D721Med (cell line): ENCODE measurements around the gene GRK1.

ENCODE experiments used
- DNase-seq: peaks from one replicate; pipeline ENCODE4 v3.0.0; 2011; ENCODE audit warnings: low spot score; ENCODE audit not compliant: insufficient read length
- FAIRE-seq: peaks from 2 replicates; lab custom pipeline; 2011; peaks lifted over from hg19 to GRCh38; lab: Jason Lieb, UNC
- CTCF ChIP-seq: IDR thresholded peaks from 2 replicates; pipeline ENCODE4 v1.5.1; 2012; ENCODE audit warnings: mild to moderate bottlenecking, control low read depth; ENCODE audit not compliant: insufficient read depth; ENCODE audit errors: missing control alignments

Gene GRK1

GRCh38 chr13:113633485-113633873 is 33.5 kb upstream of the GRK1 start:
- no peak for TF ChIP-seq CTCF
- FAIRE-seq (no peak), DNase-seq (no peak)

- no peak for FAIRE-seq
- no peak for TF ChIP-seq CTCF
- no peak for DNase-seq
Observed at GRCh38 chr13:113634279-113635047, 32.6 kb upstream of the GRK1 start.

- FAIRE-seq (no peak), DNase-seq (no peak)
- TF ChIP-seq CTCF = no peak
Observed at GRCh38 chr13:113635048-113635420, 32.0 kb upstream of the GRK1 start.

GRCh38 chr13:113635709-113636108 is 31.3 kb upstream of the GRK1 start:
- no peak for FAIRE-seq
- TF ChIP-seq CTCF = no peak
- DNase-seq = no peak

DNA sequence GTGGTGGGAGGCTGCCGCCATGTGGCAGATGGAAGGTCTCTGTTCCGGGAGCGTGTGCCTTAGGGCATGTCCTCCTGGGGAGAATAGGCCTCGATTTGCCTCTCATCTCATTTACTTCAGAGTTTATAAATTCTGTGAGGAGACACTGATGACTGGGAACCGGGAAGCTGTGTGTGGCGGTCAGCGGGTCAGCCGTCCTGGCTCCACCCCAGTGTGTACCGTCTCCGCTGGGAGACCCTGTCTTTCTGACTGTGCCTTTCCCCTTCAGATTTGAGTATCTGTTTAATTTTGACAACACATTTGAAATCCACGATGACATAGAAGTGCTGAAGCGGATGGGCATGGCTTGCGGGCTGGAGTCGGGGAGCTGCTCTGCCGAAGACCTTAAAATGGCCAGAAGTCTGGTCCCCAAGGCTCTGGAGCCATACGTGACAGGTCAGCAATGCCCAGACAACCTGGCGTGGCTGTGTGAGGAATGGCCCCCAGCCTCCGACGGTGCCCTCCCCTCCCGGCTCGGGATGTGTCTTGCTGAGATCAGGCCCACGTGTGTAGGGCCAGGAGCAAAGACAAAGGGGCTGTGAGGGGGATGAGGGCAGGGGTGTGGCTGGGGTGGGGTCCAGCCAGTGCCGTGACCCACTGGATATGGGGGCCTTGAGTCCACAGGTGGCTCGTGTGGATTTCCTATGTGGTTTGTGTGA is 30.6 kb upstream of the GRK1 start:
- no peak for FAIRE-seq
- no peak for DNase-seq
- no peak for TF ChIP-seq CTCF

DNA sequence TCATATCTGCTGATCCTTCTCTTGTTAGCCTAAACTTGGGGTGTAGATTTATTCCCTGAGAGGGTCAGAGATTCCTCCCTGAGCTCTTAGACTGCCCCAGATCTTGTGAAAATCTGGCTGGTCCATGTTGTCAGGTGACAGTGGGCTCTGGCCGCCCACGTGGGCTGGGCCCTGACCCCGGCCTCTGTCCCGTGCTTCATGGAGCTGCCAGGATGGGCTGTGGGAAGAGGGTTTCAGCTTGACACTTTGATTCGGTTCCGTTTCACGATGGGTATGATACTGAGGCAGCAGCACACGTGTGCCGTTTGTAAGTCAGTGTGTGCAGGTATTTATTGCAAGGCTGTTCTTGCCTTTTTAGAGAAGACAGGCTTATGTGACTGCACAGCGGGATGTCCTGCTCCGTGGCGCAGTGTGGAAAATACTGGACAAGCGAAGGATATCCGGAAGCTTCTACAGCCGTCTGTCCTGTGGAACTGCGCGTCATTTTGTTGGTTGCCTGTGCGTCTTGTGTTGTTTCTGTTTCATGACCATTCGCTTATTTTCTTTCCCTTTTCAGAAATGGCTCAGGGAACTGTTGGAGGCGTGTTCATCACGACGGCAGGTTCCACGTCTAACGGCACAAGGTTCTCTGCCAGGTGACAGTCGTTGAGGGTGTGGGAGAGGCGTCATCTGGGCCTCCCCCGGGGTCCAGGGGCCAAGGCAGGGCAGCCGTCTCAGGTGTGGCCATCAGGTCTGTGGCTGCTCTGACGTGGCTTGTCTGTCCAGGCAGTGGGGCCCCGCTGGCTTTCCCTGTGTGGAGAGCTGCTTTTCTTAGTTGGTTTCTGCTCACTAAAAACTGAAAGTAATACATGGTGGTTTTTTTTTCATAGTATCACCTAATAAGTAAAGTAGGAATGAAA is 29.5 kb upstream of the GRK1 start:
- DNase-seq (no peak), FAIRE-seq (no peak)
- no peak for TF ChIP-seq CTCF
